H1 (cell line): ENCODE results near the gene SFRP5. TPM values are rescaled to one million over a fixed set of nuclear protein-coding genes. Genes with fewer than 3 reads are reported as not detected.

Experiments used
- CTCF ChIA-PET: fragments of 300-600 bp; sonication (Branson Sonifier 250); formaldehyde crosslinking; loops from one replicate; lab custom pipeline; 2021; ENCODE audit not compliant: partially characterized antibody; lab: Charles Lee
- POLR2A ChIA-PET: fragments of 300-600 bp; sonication (Branson Sonifier 250); formaldehyde crosslinking; loops from one replicate; lab custom pipeline; 2021; ENCODE audit warnings: inconsistent platforms; ENCODE audit not compliant: partially characterized antibody; lab: Charles Lee
- DNase-seq, 2 experiments: peaks; one replicate each; pipeline versions ENCODE4 v3.0.0 to v3.0.0-alpha.2; 2010 to 2022; ENCODE audit warnings: low spot score in 2 of 2, low read depth in 1 of 2, mixed read lengths in 1 of 2
- FAIRE-seq: peaks from 2 replicates; lab custom pipeline; 2011; peaks lifted over from hg19 to GRCh38; lab: Jason Lieb, UNC
- H2AFZ ChIP-seq: 2 replicates; pipeline ENCODE4 v1.8.1; 2012; ENCODE audit warnings: low read length, inconsistent platforms
- H2AK5ac ChIP-seq: 2 replicates; pipeline ENCODE4 v1.6.1; 2013; ENCODE audit warnings: low read depth, low read length
- H2BK120ac ChIP-seq: replicated peaks from 2 replicates; pipeline ENCODE3; 2013; ENCODE audit warnings: low read depth, low read length, inconsistent platforms
- H2BK12ac ChIP-seq: 2 replicates; pipeline ENCODE4 v1.6.1; 2013; ENCODE audit warnings: low read depth, low read length
- H2BK15ac ChIP-seq: 2 replicates; pipeline ENCODE4 v1.6.1; 2013; ENCODE audit warnings: low read length
- H2BK20ac ChIP-seq: 2 replicates; pipeline ENCODE4 v1.6.1; 2013; ENCODE audit warnings: low read length
- H2BK5ac ChIP-seq: 2 replicates; pipeline ENCODE4 v1.6.1; 2013; ENCODE audit warnings: low read depth, low read length
- H3K14ac ChIP-seq: 2 replicates; pipeline ENCODE4 v1.6.1; 2013; ENCODE audit warnings: inconsistent platforms; ENCODE audit not compliant: insufficient read length
- H3K18ac ChIP-seq: 2 replicates; pipeline ENCODE4 v1.6.1; 2013; ENCODE audit warnings: low read length; ENCODE audit errors: extremely low read depth
- H3K23ac ChIP-seq: 2 replicates; pipeline ENCODE4 v1.6.1; 2013; ENCODE audit warnings: inconsistent platforms; ENCODE audit not compliant: insufficient read length
- H3K23me2 ChIP-seq: 2 replicates; pipeline ENCODE4 v1.6.1; 2013; ENCODE audit warnings: low read depth, low read length
- H3K27ac ChIP-seq: 2 replicates; pipeline ENCODE4 v1.6.1; 2011; ENCODE audit warnings: low read depth, low read length, inconsistent platforms
- H3K27me3 ChIP-seq, 4 experiments: replicated peaks in 1 of 4; 1 replicate in 1 of 4; 2 replicates in 3 of 4; pipeline versions ENCODE4 v1.6.1 to v1.8.1; 2011 to 2013; ENCODE audit warnings: low read length in 3 of 4, mild to moderate bottlenecking in 3 of 4, inconsistent platforms in 2 of 4, mixed read lengths in 2 of 4, moderate library complexity in 1 of 4; ENCODE audit not compliant: control insufficient read depth in 3 of 4, insufficient read depth in 3 of 4; ENCODE audit errors: extremely low read depth in 1 of 4
- H3K36me3 ChIP-seq, 4 experiments: 2 replicates each; pipeline versions ENCODE4 v1.6.1 to v1.8.1; 2011 to 2013; ENCODE audit warnings: mild to moderate bottlenecking in 4 of 4, low read length in 3 of 4, moderate library complexity in 2 of 4, control low read depth in 1 of 4, inconsistent platforms in 1 of 4; ENCODE audit not compliant: insufficient read depth in 4 of 4, control insufficient read depth in 2 of 4
- H3K4ac ChIP-seq: replicated peaks from 2 replicates; pipeline ENCODE3; 2013; ENCODE audit warnings: low read length, low read depth, mixed read lengths, inconsistent platforms; ENCODE audit not compliant: insufficient read length
- H3K4me1 ChIP-seq, 4 experiments: replicated peaks in 1 of 4; 1 replicate in 1 of 4; 2 replicates in 3 of 4; pipeline versions ENCODE4 v1.6.1 to v1.8.1; 2011 to 2013; ENCODE audit warnings: low read length in 3 of 4, inconsistent platforms in 2 of 4, mixed read lengths in 1 of 4; ENCODE audit not compliant: insufficient read depth in 4 of 4, control insufficient read depth in 3 of 4
- H3K4me2 ChIP-seq, 2 experiments: 2 replicates each; pipeline versions ENCODE4 v1.6.1 to v1.8.1; 2011 to 2013; ENCODE audit warnings: low read depth in 2 of 2, low read length in 2 of 2, control low read depth in 1 of 2, inconsistent platforms in 1 of 2, mild to moderate bottlenecking in 1 of 2; ENCODE audit not compliant: insufficient read depth in 1 of 2
- H3K4me3 ChIP-seq, 4 experiments: fragments of 200-600, 300-600 bp in 1 of 4; sonication (generic), shearing (Covaris generic), sonication (Bioruptor Twin) in 1 of 4; 2 replicates each; pipeline versions ENCODE4 v1.5.1 to v1.8.1; 2011 to 2016; ENCODE audit warnings: low read length in 4 of 4, low read depth in 3 of 4, control low read depth in 2 of 4, inconsistent platforms in 2 of 4, mild to moderate bottlenecking in 2 of 4, mixed read lengths in 1 of 4, moderate library complexity in 1 of 4; ENCODE audit not compliant: insufficient read depth in 2 of 4; ENCODE audit errors: extremely low read depth in 1 of 4
- H3K56ac ChIP-seq: replicated peaks from 2 replicates; pipeline ENCODE3; 2013; ENCODE audit warnings: low read depth, mild to moderate bottlenecking, mixed read lengths, low read length, inconsistent platforms; ENCODE audit not compliant: insufficient read length
- H3K79me1 ChIP-seq: 2 replicates; pipeline ENCODE4 v1.6.1; 2013; ENCODE audit warnings: low read depth, low read length, control low read depth
- H3K79me2 ChIP-seq, 2 experiments: 2 replicates each; pipeline versions ENCODE4 v1.6.1 to v1.8.1; 2012 to 2013; ENCODE audit warnings: low read length in 2 of 2, mild to moderate bottlenecking in 2 of 2, inconsistent platforms in 1 of 2; ENCODE audit not compliant: insufficient read depth in 2 of 2, control insufficient read depth in 1 of 2
- H3K9ac ChIP-seq, 4 experiments: replicated peaks in 1 of 4; 1 replicate in 1 of 4; 2 replicates in 3 of 4; pipeline versions ENCODE4 v1.6.1 to v1.8.1; 2011 to 2013; ENCODE audit warnings: low read depth in 3 of 4, low read length in 3 of 4, control low read depth in 2 of 4, mild to moderate bottlenecking in 2 of 4, moderate library complexity in 2 of 4, inconsistent platforms in 1 of 4; ENCODE audit errors: extremely low read depth in 1 of 4
- H3K9me3 ChIP-seq, 2 experiments: 2 replicates each; pipeline versions ENCODE4 v1.6.1 to v1.8.1; 2012 to 2013; ENCODE audit warnings: mild to moderate bottlenecking in 2 of 2, moderate library complexity in 2 of 2, control low read depth in 1 of 2, inconsistent platforms in 1 of 2, low read depth in 1 of 2, low read length in 1 of 2, mixed read lengths in 1 of 2; ENCODE audit not compliant: insufficient read depth in 2 of 2
- H4K20me1 ChIP-seq, 2 experiments: replicated peaks in 1 of 2; 2 replicates each; pipeline versions ENCODE3 to v1.8.1; 2011 to 2013; ENCODE audit warnings: inconsistent platforms in 2 of 2, low read length in 2 of 2, mild to moderate bottlenecking in 1 of 2; ENCODE audit not compliant: insufficient read depth in 2 of 2, control insufficient read depth in 1 of 2
- H4K5ac ChIP-seq: 2 replicates; pipeline ENCODE4 v1.6.1; 2013; ENCODE audit warnings: low read length, low read depth, mixed read lengths, inconsistent platforms; ENCODE audit not compliant: insufficient read length
- H4K8ac ChIP-seq: 2 replicates; pipeline ENCODE4 v1.8.0; 2013; ENCODE audit warnings: mild to moderate bottlenecking, moderate library complexity, low read length, inconsistent platforms; ENCODE audit not compliant: insufficient read depth; ENCODE audit errors: extremely low read depth
- H4K91ac ChIP-seq: replicated peaks from 2 replicates; pipeline ENCODE3; 2013; ENCODE audit warnings: low read length, mixed read lengths, inconsistent platforms; ENCODE audit not compliant: insufficient read length
- ASH2L ChIP-seq: fragments of 200-600, 300-600 bp; sonication (generic); IDR thresholded peaks from one replicate; pipeline ENCODE4 v1.7.1; 2017; ENCODE audit warnings: low read length
- BRCA1 ChIP-seq: IDR thresholded peaks from 2 replicates; pipeline ENCODE4 v1.6.1; 2012; ENCODE audit warnings: low read depth, low read length, improper control_type of control experiment
- CHD1 ChIP-seq: IDR thresholded peaks from 2 replicates; pipeline ENCODE4 v1.6.1; 2012; ENCODE audit warnings: low read depth, low read length, improper control_type of control experiment
- E2F6 ChIP-seq: IDR thresholded peaks from 2 replicates; pipeline ENCODE4 v1.6.1; 2012; ENCODE audit warnings: inconsistent platforms
- EZH2 ChIP-seq: fragments of 200-600 bp; sonication (generic); IDR thresholded peaks from 2 replicates; pipeline ENCODE4 v1.7.1; 2012; ENCODE audit warnings: low read depth, mild to moderate bottlenecking, moderate library complexity, low read length, inconsistent platforms; ENCODE audit not compliant: severe bottlenecking
- FOSL1 ChIP-seq: IDR thresholded peaks from 2 replicates; pipeline ENCODE4 v1.6.1; 2011; ENCODE audit warnings: mild to moderate bottlenecking, low read depth, low read length, moderate library complexity; ENCODE audit not compliant: insufficient read depth
- HDAC6 ChIP-seq: IDR thresholded peaks from one replicate; pipeline ENCODE4 v1.7.1; 2012; ENCODE audit warnings: low read depth, mild to moderate bottlenecking, inconsistent platforms, low read length, moderate library complexity
- KDM4A ChIP-seq: IDR thresholded peaks from one replicate; pipeline ENCODE4 v1.7.1; 2012; ENCODE audit warnings: low read depth, mild to moderate bottlenecking, moderate library complexity, low read length, inconsistent platforms; ENCODE audit not compliant: severe bottlenecking
- MAX ChIP-seq: IDR thresholded peaks from 2 replicates; pipeline ENCODE4 v1.6.1; 2012; ENCODE audit warnings: inconsistent platforms
- POLR2A ChIP-seq, 2 experiments: IDR thresholded peaks; 1 replicate in 1 of 2; 2 replicates in 1 of 2; pipeline ENCODE4 v1.6.1; 2011; ENCODE audit warnings: low read depth in 2 of 2, low read length in 2 of 2, mild to moderate bottlenecking in 2 of 2; ENCODE audit errors: control extremely low read depth in 1 of 2
- RAD21 ChIP-seq, 2 experiments: IDR thresholded peaks in 1 of 2; conservative IDR thresholded peaks in 1 of 2; 2 replicates each; pipeline ENCODE4 v1.6.1; 2011; ENCODE audit warnings: low read depth in 2 of 2, low read length in 2 of 2, improper control_type of control experiment in 1 of 2, inconsistent platforms in 1 of 2, mild to moderate bottlenecking in 1 of 2, moderate library complexity in 1 of 2
- RFX5 ChIP-seq: IDR thresholded peaks from 2 replicates; pipeline ENCODE4 v1.6.1; 2011; ENCODE audit warnings: low read depth, low read length, improper control_type of control experiment, borderline replicate concordance
- ZNF274 ChIP-seq: IDR thresholded peaks from 2 replicates; pipeline ENCODE4 v1.7.0; 2012; ENCODE audit warnings: low read length, borderline replicate concordance; ENCODE audit errors: extremely low read depth
- WGBS, 2 experiments: shearing (Covaris generic) in 1 of 2; methylation state at CpG; one replicate each; pipeline versions ENCODE4 v1.1.6 to v1.1.7; 2013 to 2015; ENCODE audit warnings: low lambda C conversion rate in 2 of 2, mixed read lengths in 2 of 2, inconsistent platforms in 1 of 2, low coverage in 1 of 2, missing lambda C conversion rate in 1 of 2; ENCODE audit not compliant: insufficient replicate concordance in 2 of 2, insufficient coverage in 1 of 2, insufficient read length in 1 of 2; ENCODE audit errors: extremely low coverage in 1 of 2, missing lambda C conversion rate in 1 of 2; 5-methylcytosine and 5-hydroxymethylcytosine counted together
- polyA plus RNA-seq, 7 experiments: library from polyadenylated mRNA; depleted of rRNA in 3 of 7; stranded (reverse) in 5 of 7; unstranded in 2 of 7; fragments of >200 nt in 5 of 7; fragments of 200-250 nt in 2 of 7; gene quantifications; 1 replicate in 5 of 7; 2 replicates in 1 of 7; 4 replicates in 1 of 7; pipeline versions ENCODE4 v1.2.1 to v1.2.3, GENCODE V29; 2011 to 2013; ENCODE audit warnings: missing spikeins in 2 of 7, mixed read lengths in 2 of 7
- total RNA-seq: library from RNA; stranded (reverse); fragmentation: NEBNext Ultra II Directional; extraction: Animal tissue kit (Norgen Biotek cat#: 25700); gene quantifications from 2 replicates; pipeline ENCODE4 v1.2.1, GENCODE V29; 2021

Gene SFRP5
- total and polyA plus RNA-seq, 2 of the 8 experiments (the other 6 are each of a cell fraction or from before 2014, with no cell fraction given): 3.9 to 5.9 TPM

- Histone ChIP-seq H2BK15ac (no peak overlapping the region), H3K4me1 (peaks cover 0 to 7% (median 3%) of the 10 kb centered on the region in 4 experiments; a peak in 3 of 7 replicates), H2AK5ac (no peak overlapping the region), H3K56ac (no peak overlapping the region), H3K4ac (no peak overlapping the region), H3K9ac (no peak overlapping the region), H2AFZ (no peak overlapping the region), H2BK12ac (no peak overlapping the region), H3K23me2 (no peaks in the 10 kb centered on the region), H3K27ac (no peak overlapping the region), H2BK5ac (no peak overlapping the region), H4K20me1 (no peaks in the 10 kb centered on the region), H3K79me2 (no peaks in the 10 kb centered on the region), H3K18ac (no peak overlapping the region), H3K36me3 (no peaks in the 10 kb centered on the region), H3K4me2 (no peak overlapping the region), H3K9me3 (no peaks in the 10 kb centered on the region), H3K79me1 (no peaks in the 10 kb centered on the region), H4K5ac (no peak overlapping the region), H4K91ac (no peak overlapping the region), H3K14ac (no peak overlapping the region), H3K23ac (no peak overlapping the region), H3K27me3 (no peaks in the 10 kb centered on the region), H3K4me3 (no peak overlapping the region), H4K8ac (no peak overlapping the region), H2BK20ac (no peak overlapping the region), H2BK120ac (no peak overlapping the region)
- FAIRE-seq (no peak), DNase-seq (no peak)
- CTCF ChIA-PET: interaction anchor here (0.6 to 1.6 kb wide), 4 partner anchors 11 to 82 kb away, joined by 3 to 12 read pairs (median 4); no protein-coding TSS in a partner anchor
- WGBS, 2 experiments: 80% methylated on average over 4 of the region's 4 CpGs; no CpG with 5 or more reads in 1 of the 2 experiments
- TF ChIP-seq POLR2A (IDR thresholded peaks at IDR 0.05; ENCODE audit: control extremely low read depth in 1 of 2, low read depth in 2 of 2, low read length in 2 of 2): no peak
- TF ChIP-seq KDM4A: no peak
- TF ChIP-seq HDAC6: no peak
- TF ChIP-seq EZH2: no peak
- no peak for TF ChIP-seq FOSL1
- no peak for TF ChIP-seq RAD21 (IDR thresholded peaks at IDR 0.05 in 1 of 2, conservative IDR thresholded peaks at IDR 0.05 in 1 of 2; ENCODE audit: low read depth in 2 of 2, low read length in 2 of 2)
- TF ChIP-seq ASH2L: no peak
- no peak for TF ChIP-seq CHD1
- TF ChIP-seq ZNF274: no peak
- TF ChIP-seq RFX5: no peak
- TF ChIP-seq BRCA1: no peak
- TF ChIP-seq E2F6: no peak
- no peak for TF ChIP-seq MAX
- POLR2A ChIA-PET: no interaction called here
Observed at GRCh38 chr10:97816609-97817008, 44.8 kb upstream of the SFRP5 start.
